Vagina (tissue), 2 donors: ENCODE measurements around the gene SHISA3.

Experiments
- POLR2A ChIP-seq, 2 donors: fragments of 450-650 bp; IDR thresholded peaks; one replicate each; pipeline ENCODE4 v1.6.1; 2017; ENCODE audit warnings: antibody characterized with exemption in 2 of 2, mild to moderate bottlenecking in 2 of 2, moderate library complexity in 2 of 2
- TF ChIP-seq, protein P1 (sequence below), 3 experiments: fragments of 450-650 bp in 2 of 3; fragments of 200-600 bp in 1 of 3; sonication (generic) in 1 of 3; IDR thresholded peaks; one replicate each; pipeline ENCODE4 v1.5.1; 2017 to 2019; ENCODE audit warnings: antibody characterized with exemption in 3 of 3, mild to moderate bottlenecking in 2 of 3, moderate library complexity in 2 of 3

DNA sequence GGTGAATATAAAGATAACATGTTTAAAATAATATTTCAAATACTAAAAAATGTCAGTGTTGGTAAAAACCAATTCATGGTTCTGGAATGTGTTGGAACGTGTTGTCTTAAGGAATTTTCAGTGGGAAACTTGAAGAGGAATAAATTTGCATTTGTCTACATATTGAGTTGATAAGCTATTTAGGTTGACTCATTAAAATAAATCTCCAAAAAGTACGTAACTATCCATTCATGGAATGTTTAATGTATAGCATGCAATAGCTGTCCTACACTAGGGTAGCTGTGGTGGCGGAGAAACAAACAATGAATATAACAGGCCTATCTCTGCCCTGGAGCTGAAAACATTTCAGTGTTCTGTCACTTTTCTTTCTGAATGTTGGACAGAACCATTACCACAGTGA is 20.3 kb downstream of the SHISA3 start:
- TF ChIP-seq, protein P1, sequence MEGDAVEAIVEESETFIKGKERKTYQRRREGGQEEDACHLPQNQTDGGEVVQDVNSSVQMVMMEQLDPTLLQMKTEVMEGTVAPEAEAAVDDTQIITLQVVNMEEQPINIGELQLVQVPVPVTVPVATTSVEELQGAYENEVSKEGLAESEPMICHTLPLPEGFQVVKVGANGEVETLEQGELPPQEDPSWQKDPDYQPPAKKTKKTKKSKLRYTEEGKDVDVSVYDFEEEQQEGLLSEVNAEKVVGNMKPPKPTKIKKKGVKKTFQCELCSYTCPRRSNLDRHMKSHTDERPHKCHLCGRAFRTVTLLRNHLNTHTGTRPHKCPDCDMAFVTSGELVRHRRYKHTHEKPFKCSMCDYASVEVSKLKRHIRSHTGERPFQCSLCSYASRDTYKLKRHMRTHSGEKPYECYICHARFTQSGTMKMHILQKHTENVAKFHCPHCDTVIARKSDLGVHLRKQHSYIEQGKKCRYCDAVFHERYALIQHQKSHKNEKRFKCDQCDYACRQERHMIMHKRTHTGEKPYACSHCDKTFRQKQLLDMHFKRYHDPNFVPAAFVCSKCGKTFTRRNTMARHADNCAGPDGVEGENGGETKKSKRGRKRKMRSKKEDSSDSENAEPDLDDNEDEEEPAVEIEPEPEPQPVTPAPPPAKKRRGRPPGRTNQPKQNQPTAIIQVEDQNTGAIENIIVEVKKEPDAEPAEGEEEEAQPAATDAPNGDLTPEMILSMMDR (IDR thresholded peaks at IDR 0.05), result no peak
- no peak for TF ChIP-seq POLR2A (IDR thresholded peaks at IDR 0.05)
